A549 (cell line): ENCODE results near the gene SETD3. TPM values are rescaled to one million over a fixed set of nuclear protein-coding genes. Genes with fewer than 3 reads are reported as not detected.

Source experiments
- ATAC-seq, 2 experiments: fragments of 200-7000 bp in 1 of 2; fragments of >200 bp in 1 of 2; cut with Nextera tagmentation in 1 of 2; cut with Tn5 transposase in 1 of 2; 3 replicates each; pipeline versions ENCODE4 v1.8.0 to v1.9.1; 2018 to 2020; ENCODE audit warnings: mild to moderate bottlenecking in 1 of 2, moderate library complexity in 1 of 2
- CTCF ChIA-PET: fragments of 300-600 bp; sonication (Branson Sonifier 250); formaldehyde crosslinking; extraction: SDS; loops from one replicate; lab custom pipeline; 2021; ENCODE audit warnings: antibody characterized with exemption, inconsistent platforms; lab: Yijun Ruan, JAX
- POLR2A ChIA-PET: fragments of 350-600 bp; formaldehyde crosslinking; extraction: SDS; loops from one replicate; lab custom pipeline; 2021; ENCODE audit warnings: antibody characterized with exemption, inconsistent platforms; lab: Yijun Ruan, JAX
- DNase-seq, 2 experiments: peaks; one replicate each; pipeline versions ENCODE4 v3.0.0 to v3.0.0-alpha.2; 2011 to 2016; ENCODE audit warnings: low read depth in 1 of 2, low spot score in 1 of 2
- FAIRE-seq: peaks from 2 replicates; lab custom pipeline; 2011; peaks lifted over from hg19 to GRCh38; lab: Jason Lieb, UNC
- H3K27ac ChIP-seq, 2 experiments: fragments of >200 bp; sonication (Bioruptor Twin); formaldehyde crosslinking; 3 replicates each; pipeline ENCODE4 v1.5.1; 2016 to 2017
- H3K4me1 ChIP-seq: fragments of >200 bp; sonication (Bioruptor Twin); formaldehyde crosslinking; 3 replicates; pipeline ENCODE4 v1.6.1; 2016
- H3K4me2 ChIP-seq: fragments of >200 bp; sonication (Bioruptor Twin); formaldehyde crosslinking; 3 replicates; pipeline ENCODE4 v1.6.1; 2016
- H3K4me3 ChIP-seq: fragments of >200 bp; sonication (Bioruptor Twin); formaldehyde crosslinking; 3 replicates; pipeline ENCODE4 v1.5.1; 2016
- H3K9me3 ChIP-seq: fragments of >200 bp; sonication (Bioruptor Twin); formaldehyde crosslinking; 3 replicates; pipeline ENCODE4 v1.6.1; 2016
- CTCF ChIP-seq: fragments of >200 bp; sonication (Bioruptor Twin); formaldehyde crosslinking; IDR thresholded peaks from 3 replicates; pipeline ENCODE4 v1.5.1; 2016
- ELK1 ChIP-seq: fragments of 150-350 bp; IDR thresholded peaks from 2 replicates; pipeline ENCODE4 v1.6.1; 2014; ENCODE audit warnings: low read depth, mild to moderate bottlenecking, low read length
- EP300 ChIP-seq, 2 experiments: fragments of >200 bp; sonication (Bioruptor Twin); formaldehyde crosslinking; IDR thresholded peaks; 2 replicates in 1 of 2; 3 replicates in 1 of 2; pipeline ENCODE4 v1.6.1; 2016 to 2017
- ESRRA ChIP-seq: fragments of 150-350 bp; IDR thresholded peaks from 2 replicates; pipeline ENCODE4 v1.6.1; 2014; ENCODE audit warnings: mild to moderate bottlenecking, low read length, borderline replicate concordance
- FOSL2 ChIP-seq, 2 experiments: fragments of 450-650 bp in 1 of 2; fragments of >200 bp in 1 of 2; sonication (Bioruptor Twin) in 1 of 2; formaldehyde crosslinking; IDR thresholded peaks; 2 replicates each; pipeline versions ENCODE4 v1.5.0 to v1.6.1; 2016 to 2020; ENCODE audit warnings: mild to moderate bottlenecking in 1 of 2, moderate library complexity in 1 of 2
- GATA3 ChIP-seq: IDR thresholded peaks from 2 replicates; pipeline ENCODE4 v1.6.1; 2012; ENCODE audit warnings: borderline replicate concordance
- HEYL ChIP-seq: fragments of 250-450 bp; sonication (Bioruptor Pico); IDR thresholded peaks from 2 replicates; pipeline ENCODE4 v1.8.0; 2021; ENCODE audit warnings: mild to moderate bottlenecking, moderate library complexity
- HOXA7 ChIP-seq: fragments of 250-450 bp; sonication (Bioruptor Pico); IDR thresholded peaks from 2 replicates; pipeline ENCODE4 v1.5.0; 2020; ENCODE audit warnings: mild to moderate bottlenecking, moderate library complexity
- HOXB13 ChIP-seq: fragments of 250-450 bp; sonication (Bioruptor Pico); IDR thresholded peaks from 2 replicates; pipeline ENCODE4 v1.5.0; 2020; ENCODE audit warnings: low read depth, mild to moderate bottlenecking, moderate library complexity
- JUNB ChIP-seq: fragments of >200 bp; sonication (Bioruptor Twin); formaldehyde crosslinking; IDR thresholded peaks from 2 replicates; pipeline ENCODE4 v1.6.1; 2016
- KDM1A ChIP-seq: fragments of 200-600 bp; sonication (generic); IDR thresholded peaks from 2 replicates; pipeline ENCODE4 v1.6.1; 2016; ENCODE audit warnings: low read depth, mild to moderate bottlenecking
- KDM5A ChIP-seq: fragments of 200-600 bp; sonication (generic); IDR thresholded peaks from 2 replicates; pipeline ENCODE4 v1.6.1; 2016; ENCODE audit warnings: antibody characterized with exemption, mild to moderate bottlenecking
- MYC ChIP-seq: IDR thresholded peaks from 2 replicates; pipeline ENCODE4 v1.6.1; 2012; ENCODE audit warnings: mild to moderate bottlenecking, inconsistent platforms, low read length, improper control_type of control experiment, borderline replicate concordance
- RCOR1 ChIP-seq: fragments of 150-350 bp; IDR thresholded peaks from 2 replicates; pipeline ENCODE4 v1.6.1; 2014; ENCODE audit warnings: antibody characterized with exemption, low read length, low read depth
- REST ChIP-seq: fragments of 200-600 bp; sonication (generic); IDR thresholded peaks from 2 replicates; pipeline ENCODE4 v1.6.1; 2016; ENCODE audit warnings: antibody characterized with exemption, mild to moderate bottlenecking, moderate library complexity
- RNF2 ChIP-seq: fragments of 200-600 bp; sonication (generic); IDR thresholded peaks from 2 replicates; pipeline ENCODE4 v1.6.1; 2016; ENCODE audit warnings: low read depth, mild to moderate bottlenecking, antibody characterized with exemption, moderate library complexity, borderline replicate concordance
- TP53 ChIP-seq: fragments of 250-450 bp; sonication (Bioruptor Pico); IDR thresholded peaks from 2 replicates; pipeline ENCODE4 v1.5.0; 2021; ENCODE audit warnings: mild to moderate bottlenecking, moderate library complexity
- WGBS: methylation state at CpG from one replicate; pipeline ENCODE4 v1.1.6; 2017; ENCODE audit errors: missing lambda C conversion rate; 5-methylcytosine and 5-hydroxymethylcytosine counted together
- polyA plus RNA-seq, 4 experiments: library from polyadenylated mRNA; depleted of rRNA in 3 of 4; stranded (reverse); fragments of >200 nt; fragmentation: RNase III in 1 of 4; extraction: RNeasy Plus Mini Kit Qiagen cat#74134 plus additional on column Dnase treatment in 1 of 4; gene quantifications; 2 replicates in 3 of 4; 3 replicates in 1 of 4; pipeline ENCODE4 v1.2.3, GENCODE V29; 2011 to 2017

The SETD3 gene
- polyA plus RNA-seq, 2 of the 4 experiments (the other 2 are of a cell fraction), result 43.1 to 59.7 TPM

GRCh38 chr14:99459481-99460100 is 21.1 kb downstream of the SETD3 start:
- FAIRE-seq, result no peak
- no peak for ATAC-seq
- H3K27ac ChIP-seq, result no peak overlapping the region
- DNase-seq, result no peak
- 90% methylated on average over 5 of the region's 5 CpGs for WGBS
- H3K4me3 ChIP-seq, result no peak overlapping the region
- ChIA-PET POLR2A (interaction anchor here (1.0 kb wide), 1 partner anchor 22 kb away, joined by 5 read pairs; the partner anchor contains the start of genes CCNK and SETD3), CTCF (interaction anchor here (1.9 kb wide), 1 partner anchor 9 kb away, joined by 6 read pairs; no protein-coding TSS in a partner anchor)
- H3K4me2 ChIP-seq, result no peak overlapping the region
- no peaks in the 10 kb centered on the region for H3K4me1 ChIP-seq
- TF ChIP-seq KDM1A, result no peak
- TF ChIP-seq EP300 (IDR thresholded peaks at IDR 0.05), result no peak
- TF ChIP-seq REST, result no peak
- TF ChIP-seq TP53 (CRISPR knock-in tag), result no peak
- no peak for TF ChIP-seq RNF2
- no peak for TF ChIP-seq ELK1
- TF ChIP-seq HOXA7 (CRISPR knock-in tag), result no peak
- no peak for TF ChIP-seq KDM5A
- no peak for TF ChIP-seq MYC
- no peak for TF ChIP-seq ESRRA
- no peak for TF ChIP-seq JUNB
- no peak for TF ChIP-seq CTCF
- no peaks in the 10 kb centered on the region for H3K9me3 ChIP-seq

GRCh38 chr14:99454246-99454645 is 26.4 kb downstream of the SETD3 start:
- no peak overlapping the region for H3K4me2 ChIP-seq
- H3K9me3 ChIP-seq, result no peaks in the 10 kb centered on the region
- DNase-seq (no peak), ATAC-seq (no peak), FAIRE-seq (no peak)
- WGBS, result 57% methylated on average over 3 of the region's 3 CpGs
- no peak overlapping the region for H3K27ac ChIP-seq
- ChIA-PET CTCF (interaction anchor here (3.0 kb wide), 1 partner anchor 61 kb away, joined by 6 read pairs; no protein-coding TSS in a partner anchor), POLR2A (no interaction called here)
- TF ChIP-seq RCOR1, result no peak
- TF ChIP-seq HOXB13, result no peak
- TF ChIP-seq FOSL2 (IDR thresholded peaks at IDR 0.05), result no peak
- no peak for TF ChIP-seq FOSL2 (CRISPR knock-in tag; IDR thresholded peaks at IDR 0.05)
- TF ChIP-seq HEYL (CRISPR knock-in tag), result no peak
- no peak for TF ChIP-seq GATA3
- no peaks in the 10 kb centered on the region for H3K4me1 ChIP-seq
- H3K4me3 ChIP-seq, result no peak overlapping the region
